ENCODE measurements around the gene PM20D2.

Gene PM20D2

GRCh38 chr6:89131599-89131998 is 14.3 kb upstream of the PM20D2 start:
- no peaks in the 10 kb centered on the region for H3K9me3 ChIP-seq
- DNase-seq = no peak
- H3K27me3 ChIP-seq = no peaks in the 10 kb centered on the region
- no peak for TF ChIP-seq CTCF (IDR thresholded peaks at IDR 0.05; ENCODE audit: low read depth, low read length)
- no peaks in the 10 kb centered on the region for H3K36me3 ChIP-seq
- H3K4me1 ChIP-seq = no peaks in the 10 kb centered on the region
- H3K4me3 ChIP-seq (ENCODE audit: low read depth, low read length) = no peak overlapping the region

DNA sequence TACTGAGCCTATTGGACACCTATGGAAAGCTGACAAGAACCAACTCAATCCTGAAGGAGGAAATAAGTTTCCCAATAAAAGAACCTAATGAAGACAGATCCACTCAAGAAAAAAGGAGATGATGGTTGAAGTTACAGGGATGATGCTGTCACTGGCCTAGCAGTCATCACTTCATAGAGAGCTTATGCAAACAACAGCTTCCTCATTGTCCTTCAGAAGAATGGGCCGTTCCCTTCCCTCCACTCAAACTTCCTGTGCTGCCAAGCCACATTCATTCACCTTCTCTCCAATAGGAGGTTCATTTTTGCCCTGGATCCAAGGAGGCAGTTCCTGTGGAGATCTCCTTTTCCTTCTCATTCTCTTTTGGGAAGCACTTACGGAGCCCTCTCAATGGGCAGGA is 13.8 kb upstream of the PM20D2 start:
- no peak for DNase-seq
- Histone ChIP-seq H3K4me3 (ENCODE audit: low read depth, low read length) (no peak overlapping the region), H3K36me3 (no peaks in the 10 kb centered on the region), H3K27me3 (no peaks in the 10 kb centered on the region), H3K4me1 (no peaks in the 10 kb centered on the region), H3K9me3 (no peaks in the 10 kb centered on the region)
- TF ChIP-seq CTCF (IDR thresholded peaks at IDR 0.05; ENCODE audit: low read depth, low read length) = no peak

- no peak for TF ChIP-seq CTCF (IDR thresholded peaks at IDR 0.05; ENCODE audit: low read depth, low read length)
- Histone ChIP-seq H3K4me3 (ENCODE audit: low read depth, low read length) (no peak overlapping the region), H3K9me3 (no peaks in the 10 kb centered on the region), H3K27me3 (no peaks in the 10 kb centered on the region), H3K4me1 (no peaks in the 10 kb centered on the region), H3K36me3 (no peaks in the 10 kb centered on the region)
- no peak for DNase-seq
These were observed 11.9 kb upstream of the PM20D2 start for GRCh38 chr6:89133981-89134380.

GRCh38 chr6:89134723-89135122 is 11.1 kb upstream of the PM20D2 start:
- Histone ChIP-seq H3K4me3 (ENCODE audit: low read depth, low read length) (no peak overlapping the region), H3K27me3 (no peaks in the 10 kb centered on the region)
- DNase-seq = no peak

GRCh38 chr6:89138173-89138572 is 7.7 kb upstream of the PM20D2 start:
- Histone ChIP-seq H3K27me3 (no peaks in the 10 kb centered on the region), H3K4me1 (no peaks in the 10 kb centered on the region), H3K36me3 (no peaks in the 10 kb centered on the region), H3K4me3 (ENCODE audit: low read depth, low read length) (no peak overlapping the region), H3K9me3 (no peaks in the 10 kb centered on the region)
- no peak for TF ChIP-seq CTCF (IDR thresholded peaks at IDR 0.05; ENCODE audit: low read depth, low read length)
- no peak for DNase-seq

More at GRCh38 chr6:89134723-89135122, 11.1 kb upstream of the PM20D2 start:
- TF ChIP-seq CTCF (IDR thresholded peaks at IDR 0.05; ENCODE audit: low read depth, low read length) = no peak
- Histone ChIP-seq H3K9me3 (no peaks in the 10 kb centered on the region), H3K36me3 (no peaks in the 10 kb centered on the region), H3K4me1 (no peaks in the 10 kb centered on the region)

GRCh38 chr6:89139509-89140346 is 6.1 kb upstream of the PM20D2 start:
- H3K4me3 ChIP-seq (ENCODE audit: low read depth, low read length) = no peak overlapping the region
- H3K27me3 ChIP-seq = no peaks in the 10 kb centered on the region
- no peaks in the 10 kb centered on the region for H3K9me3 ChIP-seq
- TF ChIP-seq CTCF (IDR thresholded peaks at IDR 0.05; ENCODE audit: low read depth, low read length) = no peak
- H3K4me1 ChIP-seq = peaks cover 6% of the 10 kb centered on the region
- peak; percentile 18 for DNase-seq
- no peaks in the 10 kb centered on the region for H3K36me3 ChIP-seq
